CD4-positive, alpha-beta T cell treated with Interferon alpha-2 for 1 hour (primary cell): ENCODE data around the gene SHISA6.

ENCODE experiments used
- DNase-seq, 2 donors: peaks; one replicate each; pipeline ENCODE4 v3.0.0-alpha.2; 2020 to 2022

SHISA6 gene

GRCh38 chr17:11363565-11364117, 122.6 kb downstream of the SHISA6 start:
- no peak for DNase-seq

GRCh38 chr17:11366272-11366850, 125.3 kb downstream of the SHISA6 start:
- no peak for DNase-seq

DNA sequence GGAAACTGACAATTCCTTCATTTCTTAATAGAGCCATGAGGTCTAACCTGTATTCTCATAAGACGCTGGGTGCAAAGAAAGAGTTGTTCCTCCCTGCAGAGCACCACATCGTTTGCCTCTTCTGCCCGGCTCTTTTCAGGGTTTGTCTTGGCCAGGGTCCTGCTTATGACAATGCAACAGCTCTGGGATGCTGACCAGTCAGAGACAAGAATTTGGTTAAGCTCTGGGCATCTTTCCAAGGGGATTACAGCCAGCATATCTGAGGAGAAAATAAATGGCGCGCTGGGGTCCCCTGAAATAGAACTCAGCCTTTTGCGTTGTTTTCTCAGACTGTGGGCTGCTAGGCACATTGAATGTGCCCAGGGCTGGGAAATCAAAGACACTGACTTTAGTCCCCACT, 128.6 kb downstream of the SHISA6 start:
- no peak for DNase-seq

DNA sequence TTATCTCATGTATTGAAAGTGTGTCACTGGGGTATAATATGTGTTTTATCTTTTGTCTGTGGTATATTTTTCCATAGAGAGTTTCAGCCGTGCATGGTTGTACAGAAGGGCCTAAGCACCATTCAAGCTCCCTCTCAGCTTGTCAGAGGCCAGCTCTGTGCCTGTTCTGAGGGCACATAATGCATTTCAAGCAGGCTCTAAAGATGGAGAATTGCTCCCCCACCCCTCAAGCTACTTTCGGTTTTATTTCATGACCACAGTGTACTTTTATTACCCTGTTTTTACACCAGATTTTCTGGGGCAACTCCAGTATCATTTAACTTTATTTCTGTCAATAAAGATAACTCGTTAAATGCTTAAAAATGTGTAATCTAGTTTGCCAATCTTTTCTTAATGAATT, 131.7 kb downstream of the SHISA6 start:
- DNase-seq: no peak

- no peak for DNase-seq
Observed at GRCh38 chr17:11378506-11378905, 137.5 kb downstream of the SHISA6 start.

DNA sequence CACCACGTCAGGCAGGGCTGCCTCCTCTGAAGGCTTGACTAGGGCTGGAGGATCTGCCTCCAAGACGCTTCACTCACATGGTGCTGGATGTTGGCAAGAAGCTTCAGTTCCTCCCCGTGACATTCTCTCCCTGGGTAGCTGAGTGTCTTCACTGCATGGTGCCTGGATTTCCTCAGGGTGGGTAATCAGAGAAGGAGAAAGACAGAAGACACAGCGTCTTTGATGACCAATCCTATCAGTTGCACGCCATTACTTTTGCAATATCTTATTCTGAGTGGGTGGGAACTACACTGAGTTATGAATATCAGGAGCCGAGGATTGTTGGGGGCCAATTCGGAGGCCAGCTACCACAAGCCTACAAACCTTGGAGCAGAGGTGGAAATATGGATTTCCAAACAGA, 139.7 kb downstream of the SHISA6 start:
- no peak for DNase-seq

GRCh38 chr17:11383157-11383556, 142.1 kb downstream of the SHISA6 start:
- DNase-seq: no peak

DNA sequence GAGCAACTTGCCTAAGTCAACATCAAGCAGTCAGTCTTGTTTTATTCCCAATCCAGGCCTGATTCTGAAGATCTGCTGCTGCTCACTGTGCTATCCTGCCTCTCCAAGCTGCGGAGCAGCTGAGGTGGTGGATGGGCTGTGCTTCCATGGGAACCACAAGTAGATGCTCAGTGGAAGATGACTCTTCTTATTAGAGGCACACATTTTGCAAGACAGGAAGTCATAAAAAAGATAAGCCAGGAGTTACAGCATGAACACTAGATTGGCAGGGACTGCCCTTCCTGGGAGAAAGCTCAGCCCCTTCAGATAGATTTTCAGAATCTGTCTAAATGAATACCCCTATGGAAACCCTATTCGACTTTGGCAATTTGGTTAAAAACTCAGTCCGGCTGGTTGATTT, 143.1 kb downstream of the SHISA6 start:
- no peak for DNase-seq

DNA sequence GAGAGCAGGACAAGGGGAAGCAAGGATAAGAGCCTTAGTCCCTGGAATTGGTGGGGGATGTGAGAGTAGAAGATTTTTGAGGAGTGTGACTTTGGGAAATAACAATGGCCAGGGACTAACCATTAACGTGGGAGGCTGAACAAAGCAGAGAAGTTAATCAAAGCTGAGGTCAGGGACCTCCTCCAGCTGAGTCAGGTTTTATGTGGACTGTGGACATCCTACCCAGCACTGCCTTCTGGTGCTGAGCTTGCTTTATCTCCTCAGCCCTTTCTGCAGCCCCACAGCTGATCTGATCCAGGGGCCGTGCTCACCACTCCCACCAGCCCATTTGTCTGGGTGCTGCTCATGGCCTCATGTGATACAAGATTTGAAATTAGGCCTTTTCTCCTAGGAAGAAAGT, 146.6 kb downstream of the SHISA6 start:
- no peak for DNase-seq

DNA sequence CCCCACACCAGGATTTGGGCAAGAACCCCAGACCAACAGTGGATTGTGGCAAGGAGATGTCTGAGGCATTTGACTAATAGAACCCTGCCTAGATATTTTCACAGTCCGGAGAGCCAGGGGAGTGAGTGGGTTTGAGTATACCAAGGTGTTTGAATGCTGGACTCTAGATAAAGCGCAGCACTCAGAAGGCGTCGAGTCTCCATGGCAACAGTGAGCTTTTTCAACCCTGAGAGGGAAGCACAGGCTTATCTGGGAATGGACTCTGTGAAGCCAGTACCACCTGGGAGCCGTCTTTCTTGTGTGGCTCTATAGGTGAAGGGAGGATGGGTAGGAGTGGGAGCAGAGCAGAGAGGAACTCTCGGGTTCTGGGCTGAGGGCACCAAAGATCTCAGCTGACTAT, 147.0 kb downstream of the SHISA6 start:
- DNase-seq: no peak

DNA sequence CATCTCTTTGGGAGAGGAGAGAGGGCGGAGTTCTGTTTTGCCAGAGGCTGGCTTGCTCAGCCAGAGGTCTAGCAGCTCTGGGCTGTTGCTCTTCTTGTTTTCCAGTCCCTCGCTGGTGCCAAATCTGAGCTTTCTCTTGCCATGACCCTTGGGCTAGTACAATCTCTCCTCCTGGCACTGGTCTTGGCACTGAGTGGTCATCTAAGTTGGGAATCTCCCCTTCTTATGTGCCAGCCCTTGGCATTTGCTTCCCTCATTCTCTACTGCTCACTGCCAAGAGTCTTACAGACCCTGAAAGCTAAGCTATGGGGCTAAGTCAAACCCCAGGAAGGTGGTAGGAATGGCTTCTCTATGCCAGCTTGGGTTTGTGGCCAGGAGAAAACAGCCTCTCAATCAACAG, 148.6 kb downstream of the SHISA6 start:
- no peak for DNase-seq

GRCh38 chr17:11391134-11391533, 150.1 kb downstream of the SHISA6 start:
- no peak for DNase-seq

DNA sequence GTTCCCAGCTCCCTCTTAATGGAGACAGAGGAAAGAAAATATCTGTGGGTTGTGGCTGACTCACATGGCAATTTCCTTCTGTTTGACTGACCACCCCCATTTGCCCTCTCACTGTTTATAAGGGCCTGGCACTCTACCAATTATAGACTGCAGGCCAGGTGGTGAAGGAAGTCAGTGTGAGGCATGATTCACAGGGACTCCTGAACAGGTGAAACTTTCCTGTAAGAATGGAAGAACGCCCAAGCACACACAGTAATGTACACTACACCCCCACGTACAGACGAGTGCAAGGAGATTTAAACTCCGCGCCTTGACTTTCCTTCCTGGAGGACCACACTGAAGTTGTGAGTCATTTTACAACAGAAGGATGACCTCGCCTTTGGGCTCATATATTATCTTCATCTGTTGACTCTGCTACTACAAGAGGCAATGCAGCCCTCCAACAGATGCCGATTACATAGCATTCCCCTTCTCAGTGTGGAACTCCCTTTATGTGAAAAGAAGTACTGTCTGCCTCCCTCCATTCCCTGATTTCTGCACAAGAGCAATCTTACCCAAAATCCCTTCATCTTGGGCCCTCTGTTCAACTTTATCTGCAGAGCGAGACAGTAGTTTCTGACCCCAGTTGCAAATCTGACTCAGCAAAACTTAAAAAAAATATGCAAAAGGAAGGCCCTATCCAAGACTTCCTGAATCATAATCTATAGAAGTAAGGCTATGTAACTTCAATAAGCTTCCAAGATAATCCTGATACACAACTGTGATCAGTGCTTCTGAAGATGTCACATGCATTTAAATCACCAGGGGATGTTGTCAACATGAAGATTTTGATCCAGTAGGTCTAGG, 163.6 kb downstream of the SHISA6 start:
- no peak for DNase-seq

DNA sequence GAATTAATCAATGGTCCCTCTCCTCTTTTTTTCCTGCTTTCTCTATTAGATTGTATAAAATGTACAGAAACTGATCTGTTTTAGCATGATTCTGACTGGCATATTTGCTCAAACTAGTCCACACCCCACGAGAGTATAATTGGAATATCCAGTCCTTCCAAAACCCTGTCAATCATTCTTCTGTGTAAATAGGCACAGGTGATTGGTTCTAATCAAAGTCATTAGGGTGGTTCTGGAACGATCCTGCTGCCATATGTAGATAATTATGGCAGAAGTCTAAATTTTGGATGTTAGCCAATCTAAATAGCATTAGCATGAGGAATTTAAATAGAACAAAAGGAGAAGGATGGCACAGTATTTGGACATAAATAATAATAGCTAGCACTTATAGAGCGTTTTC, 165.7 kb downstream of the SHISA6 start:
- DNase-seq: no peak

DNA sequence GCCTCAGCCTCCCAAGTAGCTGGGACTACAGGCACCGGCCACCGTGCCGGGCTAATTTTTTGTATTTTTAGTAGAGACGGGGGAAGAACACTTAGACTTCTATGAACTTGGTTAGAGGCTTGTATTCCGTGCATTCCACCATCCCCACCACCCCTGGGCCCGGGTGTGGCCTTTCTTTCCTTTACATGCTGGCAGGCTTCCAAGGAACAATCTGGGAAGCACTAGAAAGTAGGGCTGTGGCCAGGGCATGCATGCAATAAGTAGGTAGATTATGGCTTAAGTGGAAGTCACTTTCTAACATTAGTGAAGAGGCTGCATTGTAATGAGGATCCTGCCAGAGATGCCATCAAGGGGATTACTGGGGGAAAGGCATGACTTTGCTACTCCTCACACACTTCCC, 171.6 kb downstream of the SHISA6 start:
- DNase-seq: no peak

GRCh38 chr17:11418342-11418741, 177.3 kb downstream of the SHISA6 start:
- DNase-seq: no peak

- no peak for DNase-seq
Observed at GRCh38 chr17:11430751-11431150, 189.7 kb downstream of the SHISA6 start.

- no peak for DNase-seq
Observed at GRCh38 chr17:11438673-11439072, 197.7 kb downstream of the SHISA6 start.

GRCh38 chr17:11441004-11441403, 200.0 kb downstream of the SHISA6 start:
- no peak for DNase-seq

- no peak for DNase-seq
Observed at GRCh38 chr17:11446316-11446715, 205.3 kb downstream of the SHISA6 start.

- DNase-seq: no peak
Observed at GRCh38 chr17:11454096-11454495, 213.1 kb downstream of the SHISA6 start.

GRCh38 chr17:11458279-11458678, 217.3 kb downstream of the SHISA6 start:
- no peak for DNase-seq

- DNase-seq: no peak
Observed at GRCh38 chr17:11459861-11460331, 218.9 kb downstream of the SHISA6 start.

GRCh38 chr17:11461993-11462548, 221.1 kb downstream of the SHISA6 start:
- DNase-seq: no peak
